Right renal cortex interstitium (tissue), 3 donors: Measurements from ENCODE around the gene PLEKHO1. TPM values are rescaled to one million over a fixed set of nuclear protein-coding genes. Genes with fewer than 3 reads are reported as not detected.
A peak's percentile ranks its signal among the peaks of the same experiment; 100 is the strongest.
"Not testable (repeated sequence)": the region's sequence is repeated elsewhere in the genome, so short reads cannot be mapped to it uniquely, and the experiment has no call there.

Source experiments
- DNase-seq, 3 donors: peaks; one replicate each; pipeline ENCODE4 v3.0.0-alpha.2; 2013; ENCODE audit warnings: low read depth in 3 of 3, low spot score in 2 of 3
- polyA plus RNA-seq, 3 donors: library from polyadenylated mRNA; unstranded; fragments of 120-200 nt; gene quantifications; one replicate each; pipeline ENCODE4 v1.2.1, GENCODE V29; 2013; ENCODE audit not compliant: insufficient read length in 3 of 3

PLEKHO1 gene
- polyA plus RNA-seq, 3 donors: 45.6 to 47.6 (median 47.4) TPM

DNA sequence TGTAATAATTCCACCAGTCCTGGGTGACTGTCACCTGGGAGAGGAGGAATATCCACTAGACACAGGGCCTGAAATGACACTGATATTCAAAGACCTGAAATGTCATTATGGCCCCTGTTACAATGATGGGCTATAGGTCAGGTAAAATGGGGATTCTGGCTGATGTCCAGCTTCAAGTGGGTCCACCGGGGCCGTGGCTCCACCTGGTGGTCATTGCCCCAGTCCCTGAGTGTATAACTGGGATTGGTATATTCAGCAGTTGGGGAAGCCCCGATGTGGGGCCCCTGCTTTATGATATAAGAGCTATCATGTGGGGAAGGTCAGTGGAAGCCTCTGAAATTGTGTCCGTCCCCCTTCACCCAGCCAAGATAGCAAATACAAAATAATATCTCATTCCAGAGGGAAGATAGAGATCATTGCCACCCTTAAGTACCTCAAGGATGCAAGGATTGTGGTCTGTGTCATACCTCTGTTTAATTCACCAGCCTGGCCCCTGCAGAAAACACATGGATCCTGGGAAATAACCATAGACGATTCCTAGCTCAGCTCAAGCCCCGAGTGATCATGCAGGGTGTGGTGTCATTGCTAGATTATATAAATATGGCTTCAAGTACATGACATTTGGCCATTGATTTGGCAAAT is 19.4 kb downstream of the PLEKHO1 start:
- no peak for DNase-seq

DNA sequence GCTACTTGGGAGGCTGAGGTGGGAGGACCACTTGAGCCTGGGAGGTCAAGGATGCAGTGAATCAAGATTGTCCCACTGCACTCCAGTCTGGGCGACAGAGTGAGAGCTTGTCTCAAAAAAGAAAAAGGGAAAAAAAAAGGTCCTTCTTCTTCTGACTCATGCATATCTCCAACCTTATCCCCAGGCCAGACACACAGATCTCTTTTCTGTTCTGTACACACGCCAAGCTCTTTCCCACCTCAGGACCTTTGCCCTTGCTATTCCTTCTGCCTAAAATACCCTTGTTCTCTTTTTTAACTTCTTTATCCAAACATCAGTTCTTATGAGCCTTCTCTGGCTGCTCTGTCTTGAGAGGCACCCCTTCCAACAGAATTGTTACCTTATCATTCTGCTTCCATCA is 22.1 kb downstream of the PLEKHO1 start:
- DNase-seq: no peak

DNA sequence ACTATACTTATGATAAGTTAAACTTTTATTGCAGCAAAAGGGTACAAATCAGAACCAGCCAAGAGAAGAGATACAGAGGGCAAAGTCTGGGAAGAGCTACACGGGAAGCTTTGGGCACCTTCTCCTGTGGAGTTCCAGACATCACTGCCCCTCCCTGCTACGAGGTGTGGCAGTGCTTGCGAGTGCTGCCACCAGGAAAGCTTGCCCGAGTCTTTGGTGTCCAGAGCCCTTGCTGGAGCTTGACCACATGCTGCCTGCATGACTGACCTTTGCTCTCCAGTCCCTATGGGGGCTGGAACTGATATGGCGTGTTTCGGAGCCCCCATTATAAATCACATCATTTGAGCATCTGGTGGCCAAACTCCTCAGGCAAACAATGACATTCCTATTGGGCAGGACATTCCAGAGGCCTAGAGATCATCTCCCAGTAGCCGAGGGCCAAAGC is 23.4 kb downstream of the PLEKHO1 start:
- DNase-seq: no peak

DNA sequence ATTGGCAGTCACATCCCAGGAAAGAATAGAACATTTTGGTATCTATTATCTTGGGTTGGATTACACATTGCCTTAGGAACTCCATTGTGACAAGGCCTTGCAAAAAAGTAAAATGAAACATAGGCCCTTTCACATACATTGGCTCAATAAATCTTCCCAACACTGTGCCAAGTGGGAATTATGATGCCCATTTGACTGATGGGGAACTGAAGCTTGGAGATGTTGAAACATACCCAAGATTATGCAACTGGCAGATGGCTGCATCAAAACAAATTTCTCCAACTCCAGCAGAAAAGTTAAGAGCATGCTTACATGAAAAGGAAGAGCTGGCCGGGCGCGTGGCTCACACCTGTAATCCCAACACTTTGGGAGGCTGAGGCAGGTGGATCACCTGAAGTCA is 26.9 kb downstream of the PLEKHO1 start:
- no peak for DNase-seq

DNA sequence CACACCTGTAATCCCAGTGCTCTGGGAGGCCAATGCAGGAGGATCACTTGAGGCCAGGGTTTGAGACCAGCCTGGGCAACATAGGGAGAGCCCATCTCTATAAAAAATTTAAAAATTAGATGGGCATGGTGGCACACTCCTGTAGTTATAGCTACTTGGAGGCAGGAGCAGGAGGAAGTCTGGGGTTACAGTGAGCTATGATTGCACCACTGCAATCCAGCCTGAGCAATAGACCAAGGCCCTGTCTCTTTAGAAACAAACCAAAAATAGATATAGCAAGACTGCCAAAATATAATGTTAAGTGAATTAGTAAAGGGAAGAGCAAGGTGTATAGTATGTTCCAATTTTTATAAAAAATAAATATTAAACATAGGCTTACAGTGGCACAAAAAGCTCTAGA is 28.8 kb downstream of the PLEKHO1 start:
- no peak for DNase-seq

DNA sequence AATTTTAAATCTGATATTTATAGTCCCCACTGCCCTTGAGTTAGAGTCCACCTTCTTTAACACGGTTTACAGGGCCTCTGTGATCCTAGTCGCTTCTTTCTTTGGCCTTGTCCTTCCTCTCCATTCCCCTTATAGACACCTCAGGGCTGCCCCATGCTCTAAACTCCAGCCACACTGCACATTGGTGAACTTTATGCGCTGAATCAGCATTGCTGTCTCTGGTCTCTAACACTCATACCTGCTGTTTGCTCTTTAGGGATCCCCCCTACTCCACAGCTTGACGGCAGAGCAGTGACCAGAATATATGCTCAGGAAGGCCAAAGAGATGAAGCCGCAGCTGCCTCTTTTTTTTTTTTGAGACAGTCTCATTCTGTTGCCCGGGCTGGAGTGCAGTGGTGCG is 30.2 kb downstream of the PLEKHO1 start:
- no peak for DNase-seq

DNA sequence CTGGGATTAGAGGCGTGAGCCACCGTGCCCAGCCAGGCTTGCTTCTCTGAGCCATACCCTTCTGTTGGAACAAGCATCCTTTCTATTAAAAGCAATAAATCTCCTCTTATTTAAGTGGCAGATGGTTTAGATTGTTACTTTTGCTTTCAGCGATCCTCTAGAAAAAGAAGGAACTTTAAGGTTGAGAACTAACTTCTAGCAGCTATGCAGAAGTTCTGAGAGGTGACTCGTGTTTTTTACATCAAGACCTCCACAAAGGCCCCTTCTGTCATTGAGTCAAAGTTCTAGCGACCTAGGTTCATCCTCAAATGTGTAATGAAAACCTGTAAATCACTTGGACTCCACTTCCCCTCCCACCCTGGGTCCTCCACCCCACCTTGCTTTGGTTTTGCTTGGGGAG is 30.8 kb downstream of the PLEKHO1 start:
- no peak for DNase-seq

DNA sequence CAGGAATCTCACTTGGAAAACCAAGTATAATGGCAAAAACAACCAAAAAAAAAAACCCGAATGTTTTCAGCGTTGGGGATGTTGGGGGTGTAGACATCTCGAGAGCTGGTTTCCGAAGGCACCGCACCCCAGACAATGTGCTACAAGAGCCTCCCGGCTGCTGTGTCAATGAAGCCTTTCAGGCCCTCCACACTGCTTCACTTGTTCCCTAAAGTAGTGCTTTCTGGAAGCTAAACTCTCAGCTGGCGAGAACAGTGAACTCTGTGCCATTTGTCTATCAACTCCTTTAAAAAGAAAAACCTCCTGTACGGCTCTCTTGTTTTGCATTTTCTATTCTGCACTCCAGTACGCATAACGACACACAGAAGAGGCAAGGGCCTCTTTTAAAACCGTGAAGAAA is 32.5 kb downstream of the PLEKHO1 start:
- DNase-seq: no peak

DNA sequence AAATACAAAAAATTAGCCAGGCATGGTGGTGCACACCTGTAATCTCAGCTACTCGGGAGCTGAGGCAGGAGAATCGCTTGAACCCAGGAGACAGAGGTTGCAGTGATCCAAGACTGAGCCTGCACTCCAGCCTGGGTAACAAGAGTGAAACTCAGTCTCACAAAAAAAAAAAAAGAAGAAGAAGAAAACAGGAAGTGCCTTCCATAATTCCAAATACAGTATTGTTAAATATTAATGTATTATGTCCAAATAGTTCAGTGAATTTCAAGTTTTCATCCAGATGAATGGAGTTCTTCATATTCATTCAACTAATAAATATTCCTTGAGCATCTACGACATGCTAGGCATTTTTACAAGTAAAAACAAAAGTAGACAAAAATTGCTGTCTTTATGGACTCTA is 33.3 kb downstream of the PLEKHO1 start:
- DNase-seq: no peak

DNA sequence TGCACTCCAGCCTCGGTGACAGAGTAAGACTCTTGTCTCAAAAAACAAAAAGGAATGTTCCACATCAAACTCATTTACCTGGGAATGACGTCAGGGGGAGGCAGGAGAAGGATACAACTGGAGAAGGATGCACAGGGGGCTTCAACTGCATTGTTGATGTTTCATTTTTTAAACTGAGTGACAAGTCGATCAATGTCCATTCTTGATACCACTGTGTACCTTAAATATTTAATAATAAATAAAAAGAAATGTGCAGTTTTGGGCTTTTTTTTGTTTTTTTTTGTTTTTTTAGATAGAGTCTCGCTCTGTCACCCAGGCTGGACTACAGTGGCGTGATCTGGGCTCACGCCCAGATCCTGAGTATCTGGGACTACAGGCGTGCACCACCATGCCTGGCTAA is 35.8 kb downstream of the PLEKHO1 start:
- no peak for DNase-seq

DNA sequence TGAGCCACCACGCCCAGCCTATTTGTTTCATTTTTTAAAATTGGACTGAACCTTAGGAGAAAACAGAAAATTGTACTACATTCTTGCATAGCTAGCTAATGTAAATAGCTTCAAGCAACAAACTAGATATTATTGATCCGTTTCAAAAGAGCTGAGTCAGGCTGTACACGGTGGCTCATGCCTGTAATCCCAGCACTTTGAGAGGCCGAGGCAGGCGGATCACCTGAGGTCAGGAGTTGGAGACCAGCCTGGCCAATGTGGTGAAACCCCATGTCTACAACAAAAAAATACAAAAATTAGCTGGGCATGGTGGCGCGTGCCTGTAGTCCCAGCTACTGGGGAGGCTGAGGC is 36.7 kb downstream of the PLEKHO1 start:
- DNase-seq: not testable (repeated sequence)

DNA sequence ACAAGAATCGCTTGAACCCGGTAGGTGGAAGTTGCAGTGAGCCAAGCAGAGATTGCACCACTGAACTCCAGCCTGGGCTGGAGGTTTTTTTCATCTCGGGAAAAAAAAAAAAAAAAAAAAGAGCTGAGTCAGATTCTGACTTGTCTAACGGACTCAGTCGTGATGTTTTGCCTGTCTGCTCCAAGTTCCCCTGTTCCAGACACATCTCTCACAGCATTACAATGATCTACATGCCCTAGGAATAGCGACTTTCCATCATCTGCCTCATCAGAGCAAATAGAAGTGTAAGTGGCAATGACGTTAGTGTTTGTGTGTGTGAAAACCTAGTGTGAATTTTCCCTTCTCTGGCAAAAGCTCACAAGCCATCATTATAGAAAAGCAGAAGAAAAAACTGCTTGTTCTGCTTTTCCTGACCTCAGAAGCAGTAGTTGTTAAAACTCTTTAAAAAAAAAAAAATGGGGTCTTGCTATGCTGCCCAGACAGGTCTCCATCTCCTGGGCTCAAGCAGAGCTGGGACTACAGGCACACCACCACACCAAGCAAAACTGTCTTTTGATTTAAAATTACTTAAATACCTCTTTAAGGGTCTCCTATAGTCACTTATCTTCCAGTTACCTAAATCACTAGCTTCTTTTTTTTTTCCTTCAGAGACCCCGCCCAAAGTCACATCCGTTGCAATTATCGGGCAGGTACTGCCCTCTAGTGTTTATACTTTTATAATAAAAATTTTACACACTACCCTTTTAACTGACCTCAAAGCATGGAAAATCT is 37.3 kb downstream of the PLEKHO1 start:
- DNase-seq: peak in 2 of 3 donors; percentile 31 to 45

DNA sequence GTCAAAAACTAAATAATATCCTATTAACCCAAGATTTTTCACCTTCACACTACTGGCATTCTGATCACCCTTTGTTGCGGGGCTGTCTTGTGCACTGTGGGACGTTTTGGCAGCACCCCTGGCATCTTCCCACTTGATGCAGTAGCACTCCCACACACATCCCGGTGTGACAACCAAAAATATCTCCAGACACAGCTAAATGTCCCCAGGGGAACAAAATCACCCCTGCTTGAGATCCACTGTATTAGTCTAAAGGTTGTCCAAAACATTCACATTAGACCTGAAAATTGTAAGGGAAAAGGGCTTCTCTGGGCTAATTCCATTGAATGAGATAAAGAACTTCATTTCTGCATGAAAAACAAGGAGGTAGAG is 37.8 kb downstream of the PLEKHO1 start:
- no peak for DNase-seq

DNA sequence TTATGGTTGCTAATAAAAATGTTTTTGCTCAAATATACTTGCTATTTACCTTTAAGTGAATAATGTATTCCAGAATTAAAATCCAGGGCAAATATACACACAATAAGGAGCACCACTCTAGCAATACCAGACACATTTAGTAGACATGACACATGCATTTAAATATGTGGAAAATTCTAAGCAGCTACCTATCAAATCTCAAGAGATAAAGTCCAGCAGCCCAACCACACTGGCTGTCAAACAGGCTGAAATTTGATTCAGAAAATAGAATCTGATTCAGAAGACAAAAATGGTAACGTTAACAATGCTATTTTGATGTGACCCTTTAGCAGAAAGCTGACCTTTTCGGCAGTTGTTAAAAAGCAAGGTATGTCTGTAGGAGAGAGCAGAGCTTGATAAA is 42.3 kb downstream of the PLEKHO1 start:
- DNase-seq: no peak

DNA sequence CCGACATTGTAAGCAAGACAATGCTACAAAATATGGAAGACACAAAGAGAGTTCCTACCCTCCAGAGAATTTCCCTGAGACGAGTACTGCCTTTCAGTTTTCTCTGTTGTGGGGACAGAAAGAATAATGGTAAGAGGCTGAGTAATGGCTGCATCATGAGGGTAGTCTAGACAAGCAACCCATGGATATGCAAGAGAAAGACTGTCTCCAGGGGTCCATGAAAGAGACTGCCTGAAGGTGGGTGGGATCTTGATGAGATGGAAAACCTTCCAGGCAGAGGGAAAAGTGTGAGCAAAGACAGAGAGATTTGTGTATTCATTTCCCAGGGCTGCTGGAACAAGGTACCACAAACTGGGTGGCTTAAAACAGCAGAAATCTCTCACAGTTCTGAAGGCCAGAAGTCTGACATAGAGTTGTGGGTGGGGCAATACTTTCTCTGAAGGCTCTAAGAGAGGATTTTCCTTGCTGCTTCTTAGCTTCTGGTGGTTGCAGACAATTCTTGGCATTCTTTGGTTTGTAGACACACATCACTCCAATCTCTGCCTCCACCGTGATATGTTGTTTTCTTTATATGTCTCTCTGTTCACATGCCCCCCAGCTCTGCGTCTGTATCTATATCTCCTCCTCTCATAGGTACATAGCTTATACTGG is 44.8 kb downstream of the PLEKHO1 start:
- no peak for DNase-seq

DNA sequence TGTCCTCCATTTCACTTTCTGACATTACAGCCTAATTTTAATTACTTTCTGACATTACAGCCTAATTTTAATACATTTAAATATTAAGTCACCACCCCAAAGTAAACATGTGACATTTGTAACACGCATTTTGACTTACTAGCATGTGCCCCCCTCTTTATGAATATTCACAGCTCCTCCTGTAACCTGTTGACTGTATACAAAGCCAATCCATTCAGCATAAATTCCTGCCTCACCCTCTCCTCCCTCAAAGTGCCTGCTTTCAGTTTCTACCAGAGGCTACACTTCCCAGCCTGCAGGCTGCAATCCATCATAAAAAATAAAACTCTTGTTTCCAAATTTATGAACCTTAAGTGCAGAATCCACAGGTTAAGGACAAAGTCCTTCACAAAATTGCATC is 46.7 kb downstream of the PLEKHO1 start:
- no peak for DNase-seq

DNA sequence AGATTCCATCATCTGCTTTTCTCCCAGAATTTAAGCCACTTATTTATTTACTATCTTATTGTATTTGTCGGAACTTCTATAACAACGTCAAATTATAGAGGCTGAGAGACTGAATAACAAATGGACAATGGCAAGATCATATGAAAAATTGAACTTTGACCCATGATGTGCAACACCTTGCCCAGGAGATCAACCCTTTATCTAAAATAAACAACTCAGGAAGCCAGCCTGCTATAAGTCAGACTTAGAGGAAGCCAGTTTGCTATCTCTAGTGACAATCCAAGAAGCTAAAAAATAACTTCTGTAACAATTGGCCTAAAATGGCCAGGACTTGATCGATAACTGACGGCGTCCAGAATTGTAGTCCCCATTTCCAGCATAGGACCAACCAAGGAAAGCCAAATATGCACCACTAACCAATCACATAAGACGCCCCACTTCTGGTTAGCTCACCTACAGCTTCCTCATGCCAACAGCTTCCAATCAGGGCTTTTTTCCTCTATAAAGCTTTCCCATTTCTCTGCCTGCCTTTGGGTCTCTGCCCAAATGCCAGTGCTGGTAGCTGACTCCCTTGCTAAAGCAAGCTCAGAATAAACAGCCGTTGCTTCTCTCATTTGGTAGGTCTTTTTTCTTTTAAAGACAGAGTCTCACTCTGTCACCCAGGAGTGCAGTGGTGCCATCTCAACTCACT is 57.7 kb downstream of the PLEKHO1 start:
- DNase-seq: no peak

DNA sequence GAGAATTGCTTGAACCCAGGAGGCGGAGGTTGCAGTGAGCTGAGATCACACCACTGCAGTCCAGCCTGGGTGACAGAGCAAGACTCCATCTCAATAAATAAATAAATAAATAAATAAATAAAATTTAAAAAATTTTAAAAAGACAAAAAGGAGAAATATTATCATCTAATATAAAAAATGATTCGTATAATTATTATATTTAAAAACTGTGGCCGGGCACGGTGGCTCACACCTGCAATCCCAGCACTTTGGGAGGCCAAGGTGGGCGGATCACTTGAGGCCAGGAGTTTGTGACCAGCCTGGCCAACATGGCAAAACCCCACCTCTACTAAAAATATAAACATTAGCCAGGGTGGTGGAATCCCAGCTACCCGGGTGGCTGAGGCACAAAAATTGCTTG is 58.7 kb downstream of the PLEKHO1 start:
- not testable (repeated sequence) for DNase-seq
